GM18511 (cell line): ENCODE measurements around the gene CAMTA1.

Experiments
- ATAC-seq: cut with Tn5 transposase; IDR thresholded peaks from one replicate; pipeline ENCODE4 v1.9.1; 2021; ENCODE audit warnings: mild to moderate bottlenecking, moderate library complexity; ENCODE audit not compliant: unreplicated experiment

Gene CAMTA1

DNA sequence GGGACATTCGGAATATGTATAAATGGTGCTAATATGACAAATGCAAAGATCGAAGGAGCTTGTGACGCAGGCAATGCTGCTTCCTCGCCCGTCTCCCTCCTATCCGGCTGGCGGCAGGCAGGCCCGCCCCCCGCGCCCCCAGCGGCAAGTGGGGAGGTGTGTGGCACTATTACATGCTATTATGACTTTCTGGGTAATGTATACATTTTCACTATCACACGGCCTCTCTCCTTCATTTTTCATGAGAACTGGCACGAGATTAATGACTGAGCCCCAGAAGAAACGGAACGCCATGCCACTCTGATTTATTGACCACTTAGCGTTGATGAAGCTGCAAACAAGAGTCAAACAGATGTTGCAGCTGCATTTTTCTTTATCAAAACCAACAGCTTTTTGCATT, 846.9 kb downstream of the CAMTA1 start:
- no peak for ATAC-seq

DNA sequence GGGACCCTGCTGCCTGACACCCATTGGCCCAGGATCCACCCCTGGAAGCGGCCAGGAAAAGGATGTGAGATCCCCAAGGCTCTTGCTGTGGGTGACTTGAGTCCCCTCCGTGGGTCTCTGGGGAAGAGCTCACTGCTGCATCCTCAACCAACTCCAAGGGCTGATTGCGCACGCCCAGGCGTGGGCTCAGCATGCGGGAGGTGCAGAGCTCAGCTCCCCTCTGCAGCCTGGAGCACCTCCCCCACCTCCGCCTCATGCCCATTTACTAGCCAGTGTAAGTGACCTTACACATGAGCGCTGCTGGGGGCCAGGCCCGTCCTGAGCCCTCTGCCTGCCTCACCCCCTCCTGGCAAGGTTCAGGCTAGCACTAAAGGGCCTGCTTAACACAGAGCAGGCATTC, 847.4 kb downstream of the CAMTA1 start:
- no peak for ATAC-seq

DNA sequence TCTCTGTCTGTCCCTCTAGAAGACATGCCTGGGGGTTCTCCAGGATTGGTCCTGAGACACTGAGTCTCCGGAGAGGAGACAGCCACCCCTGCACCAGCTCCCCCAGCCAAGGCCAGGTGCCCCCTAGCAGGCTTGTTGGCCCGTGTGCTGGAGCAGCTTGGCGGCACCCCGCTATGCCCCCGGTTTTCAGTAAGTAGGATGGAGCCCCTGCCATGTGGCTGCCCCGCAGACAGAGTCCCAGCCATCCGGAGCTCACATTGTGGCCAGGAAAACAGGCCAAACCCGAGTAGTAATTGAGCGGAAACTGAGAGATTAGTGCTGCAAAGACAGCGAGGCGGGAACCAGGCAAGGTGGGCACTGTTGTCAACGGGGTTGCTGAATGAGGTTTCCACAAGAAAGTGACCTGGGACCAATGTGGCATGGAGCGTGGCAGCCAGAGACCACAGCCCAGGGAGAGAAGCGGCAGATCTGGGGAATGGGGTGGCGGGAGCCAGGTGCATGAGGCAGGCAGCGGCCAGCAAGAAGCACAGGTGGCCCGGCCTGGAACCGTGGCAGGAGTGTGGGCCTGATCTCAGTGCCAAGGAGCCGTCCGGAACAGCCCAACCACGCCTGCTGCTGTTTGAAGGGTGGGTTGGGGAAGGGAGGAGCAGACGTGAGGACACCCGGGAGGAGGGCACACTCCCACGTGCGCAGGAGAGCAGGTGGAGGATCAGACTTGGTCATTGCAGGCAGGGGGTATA, 848.4 kb downstream of the CAMTA1 start:
- no peak for ATAC-seq

DNA sequence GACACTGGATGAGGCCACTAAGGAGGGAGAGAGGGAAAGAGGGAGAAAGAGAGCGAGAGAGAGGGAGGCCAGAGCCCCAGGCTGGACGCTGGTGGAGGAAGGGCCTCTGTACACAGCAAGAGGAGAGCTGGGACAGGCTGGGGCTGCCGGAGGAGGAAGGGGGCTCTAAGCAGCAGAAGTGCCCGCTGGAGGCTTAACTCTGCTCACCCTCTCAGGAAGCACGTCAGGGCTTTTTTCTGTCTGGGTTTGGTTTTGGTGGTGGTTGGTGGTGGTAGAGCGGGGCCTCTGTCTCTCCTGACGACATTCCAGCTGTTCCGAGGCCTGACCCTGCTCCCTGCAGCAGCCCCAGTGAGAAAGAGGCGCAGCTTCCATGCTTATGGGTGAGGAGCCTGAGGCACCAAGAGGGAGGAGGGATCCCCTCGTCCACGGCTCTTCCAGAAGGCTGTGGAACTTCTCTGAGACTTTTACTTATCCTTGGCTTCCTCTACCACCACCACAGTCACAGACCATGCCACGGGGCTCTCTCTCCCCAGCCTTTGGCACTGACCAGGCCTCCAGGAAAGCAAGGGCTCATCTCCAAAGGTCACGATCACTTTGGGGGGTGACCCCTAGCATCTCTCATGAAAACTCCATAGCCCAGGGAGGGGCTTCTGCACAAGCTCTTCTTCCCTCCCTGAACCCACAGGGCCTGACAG, 849.4 kb downstream of the CAMTA1 start:
- ATAC-seq = no peak

DNA sequence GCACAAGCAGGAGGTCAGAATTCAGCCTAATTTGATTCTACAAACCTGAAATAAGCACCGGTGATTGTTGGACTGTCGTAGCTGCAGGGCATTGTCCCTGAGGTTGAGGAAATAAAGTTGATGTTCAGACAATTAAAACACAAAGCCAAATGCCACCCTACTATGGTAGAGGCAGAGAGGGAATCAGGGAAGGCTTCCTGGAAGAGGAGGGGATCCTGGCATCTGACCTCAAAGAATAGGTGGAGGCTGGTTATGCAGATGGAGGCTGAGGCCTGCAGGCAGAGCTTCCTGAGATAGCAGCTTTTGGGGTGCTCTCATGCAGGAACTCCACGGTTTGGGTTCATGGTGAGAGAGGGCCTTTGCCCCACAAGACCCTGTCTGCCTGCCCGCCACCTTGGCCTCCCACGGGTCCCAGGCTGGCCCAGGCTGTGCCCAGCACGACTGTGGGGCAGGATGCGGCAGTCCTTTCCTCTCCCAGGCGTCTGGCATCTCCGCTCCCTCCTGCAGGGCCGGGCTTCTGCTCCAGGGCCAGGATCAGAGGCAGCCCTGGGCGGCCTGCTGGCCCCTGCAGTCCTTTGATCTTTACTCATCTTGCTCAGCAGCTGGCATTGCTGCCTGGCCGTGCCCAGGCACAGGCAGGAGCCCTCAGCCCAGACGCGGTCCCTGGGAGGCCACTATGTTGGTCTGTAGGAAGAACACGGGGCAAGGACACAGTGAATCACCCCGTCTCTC, 851.7 kb downstream of the CAMTA1 start:
- no peak for ATAC-seq

DNA sequence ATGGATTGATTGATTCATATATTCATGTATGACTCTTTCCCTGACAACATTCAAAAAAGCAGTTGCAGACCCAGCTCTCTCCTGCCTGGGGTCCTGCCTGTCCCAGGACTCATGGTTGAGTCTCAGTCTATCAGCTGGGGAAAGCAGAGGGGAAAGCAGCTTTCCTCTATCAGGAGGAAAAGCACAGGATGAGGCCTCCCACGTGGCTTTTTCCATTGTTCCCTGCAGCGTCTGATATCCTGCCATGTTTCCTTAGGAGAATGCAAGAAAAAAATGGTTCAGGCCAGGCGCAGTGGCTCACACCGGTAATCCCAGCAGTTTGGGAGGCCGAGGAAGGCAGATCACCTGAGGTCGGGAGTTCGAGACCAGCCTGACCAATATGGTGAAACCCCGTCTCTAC, 852.8 kb downstream of the CAMTA1 start:
- no peak for ATAC-seq

DNA sequence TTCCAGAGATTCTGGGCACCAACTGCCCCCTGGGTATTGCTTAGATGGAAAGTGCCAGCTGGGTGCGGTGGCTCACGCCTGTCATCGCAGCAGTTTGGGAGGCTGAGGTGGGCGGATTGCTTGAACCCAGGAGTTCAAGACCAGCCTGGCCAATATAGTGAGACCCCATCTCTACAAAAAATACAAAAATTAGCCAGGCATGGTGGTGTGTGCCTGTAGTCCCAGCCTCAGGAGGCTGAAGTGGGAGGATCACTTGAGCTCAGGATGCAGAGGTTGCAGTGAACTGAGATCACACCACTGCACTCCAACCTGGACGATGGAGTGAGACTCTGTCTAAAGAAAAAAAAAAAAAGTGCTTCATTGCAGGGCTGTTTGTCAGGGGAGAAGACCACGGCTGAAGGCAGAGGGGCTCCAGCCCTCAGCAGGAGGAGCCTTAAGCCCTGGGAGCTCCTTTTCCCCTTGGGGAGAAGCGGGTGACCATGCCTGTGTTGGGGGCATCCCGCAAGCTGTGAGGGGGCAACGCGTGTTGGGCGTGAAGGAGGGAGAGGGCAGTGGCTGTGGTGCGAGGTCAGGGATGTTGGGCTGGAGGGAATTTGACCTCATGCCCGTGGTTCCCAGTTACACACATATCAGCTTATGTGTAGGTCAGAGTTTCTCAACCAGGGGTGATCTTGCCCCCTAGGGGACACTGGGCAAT, 854.3 kb downstream of the CAMTA1 start:
- no peak for ATAC-seq

DNA sequence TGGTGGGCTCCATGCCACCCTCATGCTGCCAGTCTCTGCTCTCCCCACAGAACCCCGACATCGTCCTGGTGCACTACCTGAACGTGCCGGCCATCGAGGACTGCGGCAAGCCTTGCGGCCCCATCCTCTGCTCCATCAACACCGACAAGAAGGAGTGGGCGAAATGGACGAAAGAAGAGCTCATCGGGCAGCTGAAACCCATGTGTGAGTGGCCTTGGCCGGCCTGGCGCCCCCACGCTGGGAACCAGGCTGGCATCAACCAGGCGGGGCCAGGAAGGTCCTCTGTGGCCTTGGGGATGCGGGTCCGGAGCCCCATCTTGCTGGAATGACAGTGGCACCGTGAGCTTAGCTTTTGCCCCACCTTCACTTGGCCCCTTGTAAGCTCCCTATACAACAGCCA, 855.1 kb downstream of the CAMTA1 start:
- ATAC-seq = no peak

DNA sequence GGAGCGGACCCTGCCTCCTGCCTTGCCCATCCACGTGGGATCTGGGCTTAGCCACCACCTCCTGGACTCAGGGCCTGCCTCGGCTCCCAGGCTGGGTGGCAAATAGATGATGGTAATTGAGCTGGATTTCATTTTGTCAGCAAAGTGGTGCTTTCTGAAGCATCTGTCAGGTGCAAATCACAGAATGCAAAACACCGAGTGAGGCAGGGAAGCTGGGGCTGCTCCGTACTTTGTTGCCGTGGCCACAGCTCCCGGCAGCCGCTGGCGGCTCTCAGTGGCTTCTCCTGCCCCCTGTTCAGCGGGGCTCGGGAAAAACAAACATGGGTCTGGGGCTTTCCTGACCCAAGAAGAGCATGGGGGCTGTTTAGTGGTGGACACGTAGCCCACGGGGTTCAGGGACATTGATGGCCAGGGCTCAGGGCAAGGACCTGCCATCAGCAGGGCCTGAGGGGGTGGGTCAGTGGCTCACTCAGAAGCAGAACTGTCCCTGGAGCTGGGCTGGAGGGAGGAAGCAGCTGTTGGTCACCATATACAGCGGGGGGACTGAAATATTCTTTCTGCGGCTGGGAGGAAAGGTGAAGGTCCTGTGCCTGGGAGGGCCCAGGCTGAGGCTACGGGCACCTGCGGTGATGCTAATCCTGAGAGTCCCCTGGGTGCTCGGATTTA, 855.8 kb downstream of the CAMTA1 start:
- ATAC-seq = no peak

DNA sequence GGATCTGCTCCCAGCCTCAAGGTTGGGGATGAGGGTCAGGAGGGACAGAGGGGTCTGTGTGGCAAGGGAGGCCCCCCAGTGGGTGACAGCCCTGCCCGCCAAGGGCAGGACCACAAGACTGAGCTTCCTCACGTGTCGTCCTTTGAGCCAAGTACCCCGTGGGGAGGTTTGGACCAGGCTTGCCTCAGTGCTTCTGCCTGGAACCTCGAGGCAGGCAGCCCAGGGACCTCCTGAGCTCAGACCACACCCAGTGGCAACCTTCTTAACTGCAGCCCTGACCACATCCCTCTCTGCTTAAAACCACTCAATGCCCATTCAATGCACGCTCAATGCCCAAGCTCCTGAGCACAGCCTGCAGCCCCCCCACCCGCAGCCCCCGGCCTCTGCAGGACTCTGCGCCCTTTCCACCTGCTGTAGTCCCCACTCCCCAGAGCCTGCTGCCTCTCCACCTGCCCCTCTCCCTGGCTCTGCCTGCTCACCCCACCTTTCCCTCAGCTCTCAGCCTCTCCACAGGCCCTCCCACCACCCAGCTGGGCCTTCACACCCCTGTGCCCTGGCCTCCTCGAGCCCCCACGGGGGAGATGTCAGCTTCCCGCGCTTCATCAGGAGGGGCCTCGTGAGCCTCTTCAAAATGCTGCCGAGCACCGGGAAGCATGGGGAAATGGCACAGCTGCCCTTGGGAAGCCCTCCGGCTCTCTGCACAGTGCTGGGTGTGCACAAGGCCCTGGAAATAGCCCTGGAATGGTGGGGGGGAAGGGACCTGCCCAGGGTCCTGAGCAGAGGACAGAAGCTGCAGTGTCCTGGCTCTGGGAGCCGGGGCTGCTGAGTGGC, 856.5 kb downstream of the CAMTA1 start:
- ATAC-seq = no peak

DNA sequence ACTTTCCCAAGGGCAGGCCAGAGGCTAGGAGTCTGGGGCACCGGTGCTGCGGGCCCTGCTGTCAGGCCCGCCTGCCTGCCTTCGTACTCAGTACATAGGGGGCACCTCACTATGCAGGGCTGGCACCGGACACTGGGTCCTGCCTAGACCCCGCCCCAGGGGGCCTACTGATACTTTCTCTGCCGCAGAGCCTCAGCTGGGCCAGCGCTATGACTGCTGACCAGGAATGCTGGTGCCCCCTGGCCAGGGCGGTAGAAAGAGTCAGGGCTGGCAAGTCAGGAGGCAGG, 857.1 kb downstream of the CAMTA1 start:
- no peak for ATAC-seq

DNA sequence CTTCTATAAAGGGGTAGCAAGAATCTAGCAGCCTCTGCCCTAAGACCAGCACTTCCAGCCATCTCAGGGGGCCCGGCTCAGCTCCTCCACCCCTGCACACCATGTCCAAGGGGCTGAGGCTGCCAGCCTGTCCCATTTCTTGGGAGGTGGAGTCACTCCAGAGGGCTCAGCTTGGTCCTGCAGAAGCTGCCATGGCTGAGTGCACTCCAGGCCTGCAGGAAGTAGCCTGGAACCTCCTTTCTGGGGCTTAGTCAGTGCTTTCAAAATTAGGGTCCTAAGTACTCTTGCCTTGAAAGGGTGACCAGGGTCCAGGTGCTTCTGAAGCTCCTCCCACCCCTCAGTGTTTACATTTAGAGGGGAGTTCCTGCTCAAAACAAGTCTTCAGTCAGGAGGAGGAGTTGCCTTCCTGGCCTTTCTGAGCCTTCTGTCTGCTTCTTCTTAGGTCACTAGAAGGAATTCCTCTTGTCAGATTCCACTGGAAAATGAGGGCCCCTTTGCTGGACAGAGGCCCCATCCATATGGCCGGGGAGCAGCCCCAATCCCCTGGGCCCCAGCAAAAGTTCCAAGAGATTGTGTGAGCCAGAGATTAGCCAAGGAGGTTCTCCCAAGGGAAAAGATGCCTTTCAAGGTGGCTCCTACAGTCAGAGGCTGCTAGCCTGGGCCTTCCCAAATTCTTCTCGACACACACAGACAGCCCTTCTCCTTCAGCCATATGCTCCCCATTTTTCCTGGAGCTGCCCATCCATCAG, 857.7 kb downstream of the CAMTA1 start:
- no peak for ATAC-seq

DNA sequence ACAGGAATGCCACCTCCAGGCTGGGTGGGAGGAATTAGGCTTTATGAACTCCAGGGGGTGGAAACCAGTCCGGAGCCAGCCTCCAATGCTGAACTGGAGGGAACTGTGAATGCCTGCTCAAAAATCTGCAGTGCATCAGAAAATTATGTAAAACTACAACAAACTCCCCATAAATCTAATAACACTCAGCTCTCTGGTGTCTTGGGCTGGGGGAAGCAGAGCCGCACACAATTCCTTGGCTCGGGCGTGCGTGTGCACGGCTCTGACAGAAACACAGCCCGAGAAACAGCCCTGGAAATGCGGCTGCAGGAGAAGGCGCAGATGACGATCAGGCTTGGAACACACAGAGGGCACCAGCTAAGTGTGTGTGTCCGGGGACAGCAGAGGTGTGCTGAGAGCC, 858.3 kb downstream of the CAMTA1 start:
- ATAC-seq = no peak

DNA sequence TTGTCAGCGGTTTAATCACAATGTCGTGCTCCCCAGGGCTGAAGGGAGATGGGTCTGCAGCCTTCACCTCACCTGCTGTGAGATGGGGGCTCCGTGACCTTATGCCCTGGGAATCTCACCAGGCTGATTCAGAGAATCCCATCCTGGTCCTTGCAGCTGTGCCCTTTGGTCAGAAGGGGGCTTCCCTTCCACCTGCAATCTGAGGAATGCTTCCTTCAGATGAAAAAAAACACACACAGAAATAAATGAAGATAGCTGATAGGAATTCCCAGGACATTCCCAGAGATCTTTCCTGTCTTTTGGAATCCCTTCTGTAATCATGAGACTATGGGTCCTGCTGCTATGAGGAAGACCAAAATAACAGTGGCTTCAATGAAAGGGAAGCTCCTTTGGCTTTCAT, 858.8 kb downstream of the CAMTA1 start:
- ATAC-seq = no peak

DNA sequence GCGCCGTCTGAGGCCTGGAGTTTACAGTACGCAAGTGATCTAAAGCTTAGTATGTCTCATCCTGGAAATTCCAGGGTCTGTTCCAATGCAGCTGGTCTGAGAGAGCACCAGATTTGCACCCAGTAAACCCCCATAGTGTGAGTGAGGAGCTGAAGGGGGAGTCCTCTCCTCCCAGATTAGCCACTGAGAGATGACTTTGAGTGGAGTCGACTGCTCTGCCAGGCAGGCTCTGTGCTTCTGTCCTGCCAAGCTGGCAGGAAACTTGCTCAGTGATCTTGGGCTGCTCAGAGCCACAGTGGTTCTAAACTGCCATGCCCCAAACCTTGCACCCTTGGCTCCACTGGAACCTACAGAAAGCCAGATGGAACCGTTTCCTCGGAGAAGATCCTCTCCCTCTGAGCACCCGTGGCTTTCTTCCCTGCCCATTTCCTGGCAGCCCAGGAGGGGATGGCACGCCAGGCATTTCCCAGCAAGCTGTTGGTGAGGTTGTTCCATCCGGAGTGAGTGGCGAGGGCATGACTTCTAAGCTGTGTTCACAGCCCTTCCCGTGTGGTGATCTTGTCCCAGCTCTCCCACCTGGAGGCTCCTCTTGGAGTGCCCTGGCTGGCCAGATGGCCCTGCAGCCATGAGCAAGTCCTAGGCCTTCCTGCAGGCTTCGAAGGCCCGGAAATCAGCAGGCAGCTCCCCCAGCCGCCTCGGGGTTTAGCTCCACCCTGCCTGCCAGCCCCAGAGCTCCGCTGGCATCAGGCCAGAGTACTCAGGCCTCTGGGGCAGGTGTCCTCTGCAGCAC, 859.9 kb downstream of the CAMTA1 start:
- ATAC-seq = no peak

DNA sequence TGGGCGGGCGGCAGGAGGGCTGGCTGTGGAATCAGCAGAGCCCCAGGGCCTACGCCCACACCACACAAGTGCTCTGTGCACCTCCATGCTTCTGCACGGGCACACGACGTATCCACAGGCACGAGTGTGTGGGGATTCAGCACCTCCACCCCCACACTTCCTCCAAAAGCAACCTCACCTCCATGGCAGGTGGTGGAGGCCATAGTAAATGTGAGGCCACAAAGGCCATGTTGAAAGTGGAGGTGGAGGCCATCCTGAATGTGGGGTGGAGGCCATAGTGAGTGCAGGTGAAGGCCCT, 860.4 kb downstream of the CAMTA1 start:
- no peak for ATAC-seq

DNA sequence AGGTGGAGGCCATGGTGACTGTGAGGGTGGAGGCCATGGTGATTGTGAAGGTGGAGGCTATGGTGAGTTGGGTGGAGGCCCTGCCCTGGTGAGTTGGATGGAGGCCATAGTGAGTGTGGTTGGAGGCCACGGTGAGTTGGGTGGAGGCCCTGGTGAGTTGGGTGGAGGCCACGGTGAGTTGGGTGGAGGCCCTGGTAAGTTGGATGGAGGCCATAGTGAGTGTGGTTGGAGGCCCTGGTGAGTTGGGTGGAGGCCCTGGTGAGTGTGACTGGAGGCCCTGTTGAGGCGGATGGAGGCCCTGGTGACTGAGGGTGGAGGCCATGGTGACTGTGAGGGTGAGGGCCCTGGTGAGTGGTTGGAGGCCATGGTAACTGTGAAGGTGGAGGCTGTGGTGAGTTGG, 860.9 kb downstream of the CAMTA1 start:
- ATAC-seq = no peak

DNA sequence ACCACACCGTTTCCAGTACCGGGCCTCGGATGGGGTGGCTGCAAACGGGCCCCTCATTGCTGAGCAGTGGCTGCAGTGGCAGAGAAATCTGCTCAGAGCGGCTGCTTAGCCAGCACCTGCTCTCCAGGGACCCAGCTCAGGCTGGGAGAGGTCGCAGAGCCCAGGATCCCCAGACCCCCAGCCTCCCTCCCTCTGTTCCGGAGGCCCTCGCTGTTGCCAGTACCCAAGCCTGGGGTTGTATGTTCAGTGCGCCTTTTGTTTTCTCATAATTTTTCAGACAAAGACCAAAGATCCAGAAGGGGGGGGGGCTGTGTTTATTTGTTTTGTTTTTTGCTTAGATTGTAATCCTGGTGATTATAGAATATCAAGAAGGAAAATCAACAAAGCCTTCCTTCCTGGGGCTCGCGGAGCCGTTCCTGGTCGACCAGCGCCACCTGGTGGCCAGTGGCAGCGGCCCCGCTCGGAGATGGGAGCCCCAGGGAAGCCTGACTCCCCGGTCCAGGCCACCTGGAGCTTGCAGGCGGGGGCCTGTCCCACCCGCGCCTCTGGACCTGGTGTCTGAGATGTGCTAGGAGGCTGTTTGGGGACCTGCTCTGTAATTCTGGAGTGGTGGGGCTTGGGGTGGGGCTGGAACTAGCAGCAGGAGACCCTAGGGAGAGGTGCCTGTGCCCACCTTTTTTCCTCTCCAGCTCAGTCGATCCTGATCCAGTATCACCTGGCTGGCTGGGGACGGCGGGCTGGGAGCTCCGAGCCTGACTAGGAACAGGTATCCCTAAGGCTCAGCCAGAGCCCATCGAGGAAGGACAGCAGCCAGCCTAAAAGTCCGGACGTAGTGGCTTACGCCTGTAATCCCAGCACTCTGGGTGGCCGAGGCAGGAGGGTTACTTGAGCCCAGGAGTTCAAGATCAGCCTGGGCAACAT, 862.0 kb downstream of the CAMTA1 start:
- no peak for ATAC-seq
